ENCODE data around the gene DTX2. TPM values are rescaled to one million over a fixed set of nuclear protein-coding genes. Genes with fewer than 3 reads are reported as not detected.
"Not testable (repeated sequence)": the region's sequence is repeated elsewhere in the genome, so short reads cannot be mapped to it uniquely, and the experiment has no call there.

DTX2 gene
- polyA plus RNA-seq, 4 donors = 6.2 to 11.4 (median 8.4) TPM

GRCh38 chr7:76509931-76510877, 48.7 kb downstream of the DTX2 start, which contains the start of gene UPK3B:
Gene UPK3B (plus strand): TSS chr7:76510552. CDS start chr7:76510653, 101 bp downstream.
- no peak for DNase-seq (ENCODE audit: low read depth in 4 of 4, low spot score in 3 of 4)

DNA sequence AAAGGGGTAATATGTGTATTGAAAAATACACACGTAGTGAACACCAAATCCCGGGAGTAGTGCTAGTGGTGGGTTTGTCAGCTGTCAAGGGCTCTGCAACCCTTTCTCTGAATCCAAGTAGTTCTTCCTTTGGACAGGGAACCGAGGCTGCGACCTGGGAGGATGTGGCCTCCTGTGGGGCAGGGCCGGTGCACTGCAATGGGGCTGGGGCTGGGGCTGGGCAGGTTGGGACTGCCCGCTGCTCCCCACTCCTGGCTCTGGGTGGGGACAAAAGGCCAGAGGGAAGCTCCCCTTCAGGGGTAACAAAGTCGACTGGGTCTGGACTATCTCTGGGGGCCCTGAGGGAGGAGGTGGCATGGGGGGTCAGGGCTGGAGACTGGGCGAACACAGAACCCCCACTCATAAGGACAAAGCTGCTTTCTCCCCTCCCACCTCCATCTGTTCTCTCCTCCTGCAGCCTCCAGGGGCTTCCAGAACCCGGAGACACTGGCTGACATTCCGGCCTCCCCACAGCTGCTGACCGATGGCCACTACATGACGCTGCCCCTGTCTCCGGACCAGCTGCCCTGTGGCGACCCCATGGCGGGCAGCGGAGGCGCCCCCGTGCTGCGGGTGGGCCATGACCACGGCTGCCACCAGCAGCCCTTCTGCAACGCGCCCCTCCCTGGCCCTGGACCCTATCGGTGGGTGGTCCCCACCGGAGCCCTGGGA, 49.8 kb downstream of the DTX2 start:
- DNase-seq (ENCODE audit: low read depth in 4 of 4, low spot score in 3 of 4) = not testable (repeated sequence)

- DNase-seq (ENCODE audit: low read depth in 4 of 4, low spot score in 3 of 4) = not testable (repeated sequence)
Observed at GRCh38 chr7:76511911-76512885, 50.7 kb downstream of the DTX2 start.

- no peak for DNase-seq (ENCODE audit: low read depth in 4 of 4, low spot score in 3 of 4)
Observed at GRCh38 chr7:76512941-76513816, 51.7 kb downstream of the DTX2 start.

DNA sequence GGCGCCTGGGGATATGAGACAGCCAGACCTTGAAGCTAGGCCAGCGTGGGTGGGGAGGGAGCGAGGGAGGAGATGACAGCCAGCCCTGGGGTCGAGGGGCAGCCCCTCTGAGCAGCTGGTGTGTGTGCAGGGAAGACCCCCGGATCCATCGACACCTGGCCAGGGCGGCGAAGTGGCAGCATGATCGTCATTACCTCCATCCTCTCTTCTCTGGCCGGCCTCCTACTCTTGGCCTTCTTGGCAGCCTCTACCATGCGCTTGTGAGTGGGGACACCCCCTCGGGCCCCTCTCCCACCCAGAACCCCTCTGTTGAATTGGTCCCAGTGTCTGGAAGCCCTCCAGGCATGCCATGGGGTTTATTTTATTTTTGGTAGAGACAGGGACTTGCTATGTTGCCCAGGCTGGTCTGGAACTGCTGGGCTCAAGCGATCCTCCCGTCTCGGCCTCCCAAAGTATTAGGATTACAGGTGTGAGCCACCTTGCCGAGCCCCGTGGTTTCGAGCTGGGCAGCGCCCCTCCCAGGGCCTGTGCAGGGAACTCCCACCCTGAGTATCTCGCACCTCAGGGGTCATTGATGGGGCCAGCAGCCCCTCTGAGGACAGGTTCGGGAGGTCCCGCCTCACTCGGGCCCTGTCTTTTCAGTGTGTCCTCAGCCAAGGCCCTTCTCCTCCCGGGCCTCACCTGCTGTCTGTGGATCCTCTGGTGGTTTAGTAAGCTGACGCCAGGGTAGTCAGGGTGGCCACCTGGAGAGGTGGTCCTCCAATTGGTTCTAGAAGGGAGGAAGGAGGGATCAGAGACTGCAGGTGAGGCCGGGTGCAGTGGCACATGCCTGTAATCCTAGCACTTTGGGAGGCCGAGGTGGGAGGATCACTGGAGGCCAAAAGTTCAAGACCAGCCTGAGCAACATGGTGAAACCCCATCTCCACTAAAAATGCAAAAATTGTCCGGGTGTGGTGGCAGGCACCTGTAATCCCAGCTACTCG, 52.6 kb downstream of the DTX2 start:
- no peak for DNase-seq (ENCODE audit: low read depth in 4 of 4, low spot score in 3 of 4)

DNA sequence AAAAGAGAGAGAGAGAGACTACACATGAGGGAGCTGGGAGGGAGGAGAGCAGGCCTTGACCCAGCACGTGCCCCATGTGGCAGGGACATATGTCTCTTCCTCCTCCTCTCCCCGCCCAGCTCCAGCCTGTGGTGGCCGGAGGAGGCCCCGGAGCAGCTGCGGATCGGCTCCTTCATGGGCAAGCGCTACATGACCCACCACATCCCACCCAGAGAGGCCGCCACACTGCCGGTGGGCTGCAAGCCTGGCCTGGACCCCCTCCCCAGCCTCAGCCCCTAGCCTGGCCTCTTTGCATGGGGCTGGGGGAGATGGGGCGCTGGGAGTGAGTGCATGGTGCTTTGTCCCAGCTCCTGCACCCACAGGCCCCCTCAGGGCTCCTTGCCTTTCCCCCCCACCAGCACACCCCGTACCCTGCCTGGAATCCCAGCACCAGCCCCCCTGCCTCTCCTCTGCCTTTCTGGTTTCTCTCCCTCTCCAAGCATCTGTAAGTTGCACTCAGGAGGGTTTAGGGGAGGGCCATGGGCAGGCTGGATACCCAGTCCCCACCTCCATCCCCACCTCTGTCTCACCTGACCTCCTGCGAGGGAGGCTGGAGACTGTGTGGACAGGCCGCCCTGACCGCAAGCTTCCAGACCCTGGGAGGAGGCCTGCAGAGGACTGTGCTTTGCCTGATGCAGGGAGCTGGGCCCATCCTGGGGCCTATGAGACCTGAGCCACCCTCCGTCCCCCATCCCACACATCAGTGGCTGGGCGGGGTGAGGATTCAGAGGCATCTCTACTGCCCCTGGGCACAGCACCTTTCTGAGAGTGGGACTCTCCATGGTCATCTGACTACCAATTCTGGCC, 53.6 kb downstream of the DTX2 start:
- no peak for DNase-seq (ENCODE audit: low read depth in 4 of 4, low spot score in 3 of 4)

GRCh38 chr7:76515999-76516443, 54.5 kb downstream of the DTX2 start:
- no peak for DNase-seq (ENCODE audit: low read depth in 4 of 4, low spot score in 3 of 4)

GRCh38 chr7:76516932-76517331, 55.4 kb downstream of the DTX2 start:
- DNase-seq (ENCODE audit: low read depth in 4 of 4, low spot score in 3 of 4) = not testable (repeated sequence)

DNA sequence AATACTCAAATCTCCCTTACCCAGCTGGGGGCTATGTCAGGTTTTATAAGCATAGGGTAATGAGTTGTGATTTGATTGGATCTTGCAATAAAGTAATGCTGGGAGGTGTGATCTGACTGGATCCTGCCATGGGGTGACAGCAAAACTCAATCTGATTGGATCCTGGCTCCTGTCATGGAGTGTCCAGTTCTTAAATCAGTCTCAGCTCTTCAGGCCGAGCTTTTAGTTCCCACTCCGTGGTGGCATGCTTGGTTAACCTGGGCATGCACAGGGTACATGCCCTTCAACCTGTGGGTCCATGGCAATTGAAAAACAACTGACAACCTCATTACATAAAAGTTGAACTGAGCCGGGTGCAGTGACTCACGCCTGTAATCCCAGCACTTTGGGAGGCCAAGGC, 64.7 kb downstream of the DTX2 start:
- not testable (repeated sequence) for DNase-seq (ENCODE audit: low read depth in 4 of 4, low spot score in 3 of 4)

DNA sequence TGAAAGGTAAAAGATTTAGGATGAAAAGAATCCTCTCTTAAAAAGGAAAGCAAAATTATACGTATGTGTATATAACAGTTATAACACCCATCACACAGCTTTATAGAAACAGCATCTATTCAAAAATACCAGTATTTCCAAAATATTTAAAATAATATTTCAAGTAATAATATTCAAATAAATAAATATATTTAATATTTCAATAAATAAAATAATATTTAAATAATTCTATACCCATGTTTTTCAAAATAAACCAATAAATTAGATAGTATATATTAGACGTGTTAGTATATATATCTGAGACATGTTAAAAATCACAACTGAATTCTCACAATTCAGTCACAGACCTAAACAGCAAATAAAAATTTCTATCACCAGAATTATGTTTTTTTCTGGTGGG, 70.1 kb downstream of the DTX2 start:
- DNase-seq (ENCODE audit: low read depth in 4 of 4, low spot score in 3 of 4) = not testable (repeated sequence)

DNA sequence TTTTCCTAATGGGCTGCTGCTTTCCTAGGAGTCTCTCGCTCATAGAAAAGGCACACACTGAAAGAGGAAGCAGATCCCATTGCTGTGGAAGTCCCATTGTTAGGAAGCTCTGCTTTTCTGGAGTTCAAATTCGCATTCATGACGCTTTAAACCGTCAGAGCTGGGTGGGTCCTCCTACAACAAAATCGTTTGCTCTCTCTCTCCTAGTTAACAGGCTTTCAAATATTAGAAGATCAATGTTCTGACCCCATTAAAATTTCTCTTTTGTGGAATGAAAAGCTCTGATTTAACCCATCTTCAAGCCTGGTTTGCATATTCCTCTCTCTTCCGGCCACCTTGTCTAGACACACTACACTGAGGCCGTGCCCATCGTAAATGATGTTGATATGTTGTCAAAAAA, 81.7 kb downstream of the DTX2 start, which contains the start of gene SPDYE16:
TSS of gene SPDYE16 (minus strand) at position 101 of the 400 bp plus-strand sequence. CDS start 1,838 bp downstream, outside the sequence.
- DNase-seq (ENCODE audit: low read depth in 4 of 4, low spot score in 3 of 4) = not testable (repeated sequence)

DNA sequence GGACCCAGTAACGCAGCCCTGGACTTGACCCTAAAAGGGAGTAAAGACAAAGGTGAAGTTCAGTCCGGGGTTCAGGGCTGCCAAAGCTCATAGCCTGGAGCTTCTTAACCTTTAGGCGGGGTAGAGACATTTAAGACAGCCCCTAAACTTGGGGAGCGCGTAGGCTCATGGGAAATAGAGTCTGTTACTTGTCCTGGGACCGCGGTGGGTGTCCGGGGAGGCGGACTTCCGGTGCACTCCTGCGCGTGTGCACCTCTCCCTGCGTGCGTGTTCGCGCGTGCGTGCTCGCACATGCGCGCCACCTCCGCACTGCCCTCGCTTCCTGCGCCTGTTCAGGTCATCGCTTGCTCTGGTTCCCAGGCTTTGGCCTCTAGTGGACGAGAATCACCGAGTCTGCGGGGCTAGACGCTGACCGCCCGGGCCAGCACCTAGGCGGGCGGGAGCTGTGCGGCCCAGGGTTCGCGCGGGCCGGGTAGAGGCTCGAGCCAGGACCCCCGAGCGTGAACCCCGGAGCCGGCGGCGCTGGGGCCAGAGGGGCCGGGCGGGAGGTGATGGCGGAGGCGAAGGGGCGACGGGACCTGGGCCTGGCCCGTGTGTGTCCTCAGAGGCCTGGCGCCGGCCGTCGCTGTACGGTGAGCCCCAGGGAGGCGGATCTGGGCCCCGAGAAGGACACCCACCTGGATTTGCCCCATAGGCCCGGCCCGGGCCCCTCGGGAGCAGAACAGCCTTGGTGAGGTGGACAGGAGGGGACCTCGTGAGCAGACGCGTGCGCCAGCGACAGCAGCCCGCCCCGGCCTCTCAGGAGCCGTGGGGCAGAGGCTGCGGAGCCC, 87.7 kb downstream of the DTX2 start:
- DNase-seq (ENCODE audit: low read depth in 4 of 4, low spot score in 3 of 4) = peak; percentile 68 to 80 (median 72)

- DNase-seq (ENCODE audit: low read depth in 4 of 4, low spot score in 3 of 4) = not testable (repeated sequence)
Observed at GRCh38 chr7:76549855-76550248, 88.3 kb downstream of the DTX2 start.

DNA sequence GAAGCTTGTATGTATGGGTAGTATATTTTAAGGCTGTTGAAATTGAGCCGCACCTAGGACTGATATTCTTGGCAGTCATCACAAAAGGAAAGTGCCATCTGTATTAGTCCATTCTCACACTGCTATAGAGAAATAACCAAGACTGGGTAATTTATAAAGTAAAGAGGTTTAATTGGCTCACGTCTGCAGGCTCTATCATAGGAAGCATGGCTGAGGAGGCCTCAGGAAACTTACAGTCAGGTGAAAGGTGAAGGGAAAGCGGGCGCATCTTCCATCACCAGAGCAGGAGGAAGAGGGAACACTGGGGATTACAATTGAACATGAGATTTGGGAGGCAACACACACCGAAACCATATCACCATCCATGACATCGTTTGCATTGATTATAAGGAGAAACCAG, 90.5 kb downstream of the DTX2 start:
- DNase-seq (ENCODE audit: low read depth in 4 of 4, low spot score in 3 of 4) = not testable (repeated sequence)
